ENCODE data around the gene CPPED1.

GRCh38 chr16:12845282-12845681, 41.6 kb upstream of the CPPED1 start:
- TF ChIP-seq CTCF (tag by site-specific recombination; IDR thresholded peaks at IDR 0.05) (no peak), ZNF785 (tag by site-specific recombination; IDR thresholded peaks at IDR 0.05) (no peak), OSR2 (tag by site-specific recombination; IDR thresholded peaks at IDR 0.05) (no peak), ZNF391 (tag by site-specific recombination; IDR thresholded peaks at IDR 0.05; ENCODE audit: borderline replicate concordance, low read depth) (no peak), ZNF335 (tag by site-specific recombination; conservative IDR thresholded peaks at IDR 0.05) (no peak), SCRT2 (tag by site-specific recombination; IDR thresholded peaks at IDR 0.05) (no peak), ZNF121 (tag by site-specific recombination; IDR thresholded peaks at IDR 0.05) (no peak), AEBP2 (tag by site-specific recombination; IDR thresholded peaks at IDR 0.05; ENCODE audit: borderline replicate concordance) (no peak), ZBTB48 (tag by site-specific recombination; IDR thresholded peaks at IDR 0.05) (no peak), ZNF24 (tag by site-specific recombination; IDR thresholded peaks at IDR 0.05) (no peak)
- TF ChIP-seq, protein P1, sequence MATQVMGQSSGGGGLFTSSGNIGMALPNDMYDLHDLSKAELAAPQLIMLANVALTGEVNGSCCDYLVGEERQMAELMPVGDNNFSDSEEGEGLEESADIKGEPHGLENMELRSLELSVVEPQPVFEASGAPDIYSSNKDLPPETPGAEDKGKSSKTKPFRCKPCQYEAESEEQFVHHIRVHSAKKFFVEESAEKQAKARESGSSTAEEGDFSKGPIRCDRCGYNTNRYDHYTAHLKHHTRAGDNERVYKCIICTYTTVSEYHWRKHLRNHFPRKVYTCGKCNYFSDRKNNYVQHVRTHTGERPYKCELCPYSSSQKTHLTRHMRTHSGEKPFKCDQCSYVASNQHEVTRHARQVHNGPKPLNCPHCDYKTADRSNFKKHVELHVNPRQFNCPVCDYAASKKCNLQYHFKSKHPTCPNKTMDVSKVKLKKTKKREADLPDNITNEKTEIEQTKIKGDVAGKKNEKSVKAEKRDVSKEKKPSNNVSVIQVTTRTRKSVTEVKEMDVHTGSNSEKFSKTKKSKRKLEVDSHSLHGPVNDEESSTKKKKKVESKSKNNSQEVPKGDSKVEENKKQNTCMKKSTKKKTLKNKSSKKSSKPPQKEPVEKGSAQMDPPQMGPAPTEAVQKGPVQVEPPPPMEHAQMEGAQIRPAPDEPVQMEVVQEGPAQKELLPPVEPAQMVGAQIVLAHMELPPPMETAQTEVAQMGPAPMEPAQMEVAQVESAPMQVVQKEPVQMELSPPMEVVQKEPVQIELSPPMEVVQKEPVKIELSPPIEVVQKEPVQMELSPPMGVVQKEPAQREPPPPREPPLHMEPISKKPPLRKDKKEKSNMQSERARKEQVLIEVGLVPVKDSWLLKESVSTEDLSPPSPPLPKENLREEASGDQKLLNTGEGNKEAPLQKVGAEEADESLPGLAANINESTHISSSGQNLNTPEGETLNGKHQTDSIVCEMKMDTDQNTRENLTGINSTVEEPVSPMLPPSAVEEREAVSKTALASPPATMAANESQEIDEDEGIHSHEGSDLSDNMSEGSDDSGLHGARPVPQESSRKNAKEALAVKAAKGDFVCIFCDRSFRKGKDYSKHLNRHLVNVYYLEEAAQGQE (tag by site-specific recombination; IDR thresholded peaks at IDR 0.05), result no peak
- TF ChIP-seq, protein P2, sequence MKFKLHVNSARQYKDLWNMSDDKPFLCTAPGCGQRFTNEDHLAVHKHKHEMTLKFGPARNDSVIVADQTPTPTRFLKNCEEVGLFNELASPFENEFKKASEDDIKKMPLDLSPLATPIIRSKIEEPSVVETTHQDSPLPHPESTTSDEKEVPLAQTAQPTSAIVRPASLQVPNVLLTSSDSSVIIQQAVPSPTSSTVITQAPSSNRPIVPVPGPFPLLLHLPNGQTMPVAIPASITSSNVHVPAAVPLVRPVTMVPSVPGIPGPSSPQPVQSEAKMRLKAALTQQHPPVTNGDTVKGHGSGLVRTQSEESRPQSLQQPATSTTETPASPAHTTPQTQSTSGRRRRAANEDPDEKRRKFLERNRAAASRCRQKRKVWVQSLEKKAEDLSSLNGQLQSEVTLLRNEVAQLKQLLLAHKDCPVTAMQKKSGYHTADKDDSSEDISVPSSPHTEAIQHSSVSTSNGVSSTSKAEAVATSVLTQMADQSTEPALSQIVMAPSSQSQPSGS (tag by site-specific recombination; IDR thresholded peaks at IDR 0.05; ENCODE audit: low read depth), result no peak
- TF ChIP-seq, protein P3, sequence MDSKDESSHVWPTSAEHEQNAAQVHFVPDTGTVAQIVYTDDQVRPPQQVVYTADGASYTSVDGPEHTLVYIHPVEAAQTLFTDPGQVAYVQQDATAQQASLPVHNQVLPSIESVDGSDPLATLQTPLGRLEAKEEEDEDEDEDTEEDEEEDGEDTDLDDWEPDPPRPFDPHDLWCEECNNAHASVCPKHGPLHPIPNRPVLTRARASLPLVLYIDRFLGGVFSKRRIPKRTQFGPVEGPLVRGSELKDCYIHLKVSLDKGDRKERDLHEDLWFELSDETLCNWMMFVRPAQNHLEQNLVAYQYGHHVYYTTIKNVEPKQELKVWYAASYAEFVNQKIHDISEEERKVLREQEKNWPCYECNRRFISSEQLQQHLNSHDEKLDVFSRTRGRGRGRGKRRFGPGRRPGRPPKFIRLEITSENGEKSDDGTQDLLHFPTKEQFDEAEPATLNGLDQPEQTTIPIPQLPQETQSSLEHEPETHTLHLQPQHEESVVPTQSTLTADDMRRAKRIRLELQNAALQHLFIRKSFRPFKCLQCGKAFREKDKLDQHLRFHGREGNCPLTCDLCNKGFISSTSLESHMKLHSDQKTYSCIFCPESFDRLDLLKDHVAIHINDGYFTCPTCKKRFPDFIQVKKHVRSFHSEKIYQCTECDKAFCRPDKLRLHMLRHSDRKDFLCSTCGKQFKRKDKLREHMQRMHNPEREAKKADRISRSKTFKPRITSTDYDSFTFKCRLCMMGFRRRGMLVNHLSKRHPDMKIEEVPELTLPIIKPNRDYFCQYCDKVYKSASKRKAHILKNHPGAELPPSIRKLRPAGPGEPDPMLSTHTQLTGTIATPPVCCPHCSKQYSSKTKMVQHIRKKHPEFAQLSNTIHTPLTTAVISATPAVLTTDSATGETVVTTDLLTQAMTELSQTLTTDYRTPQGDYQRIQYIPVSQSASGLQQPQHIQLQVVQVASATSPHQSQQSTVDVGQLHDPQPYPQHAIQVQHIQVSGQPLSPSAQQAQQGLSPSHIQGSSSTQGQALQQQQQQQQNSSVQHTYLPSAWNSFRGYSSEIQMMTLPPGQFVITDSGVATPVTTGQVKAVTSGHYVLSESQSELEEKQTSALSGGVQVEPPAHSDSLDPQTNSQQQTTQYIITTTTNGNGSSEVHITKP (tag by site-specific recombination; IDR thresholded peaks at IDR 0.05), result no peak
